Suprapubic skin (tissue), 4 donors: Measurements from ENCODE around the gene TSC22D1.

Source experiments
- EP300 ChIP-seq: sonication (generic); formaldehyde crosslinking; IDR thresholded peaks from one replicate; pipeline ENCODE4 v1.6.1; 2017; ENCODE audit warnings: antibody characterized with exemption
- POLR2A ChIP-seq, 2 donors: fragments of 450-650 bp; IDR thresholded peaks; one replicate each; pipeline ENCODE4 v1.6.1; 2017; ENCODE audit warnings: antibody characterized with exemption in 2 of 2, mild to moderate bottlenecking in 2 of 2, moderate library complexity in 2 of 2
- POLR2AphosphoS5 ChIP-seq, 3 donors: sonication (generic); formaldehyde crosslinking; IDR thresholded peaks; one replicate each; pipeline ENCODE4 v1.6.1; 2017; ENCODE audit warnings: antibody characterized with exemption in 3 of 3
- TF ChIP-seq, protein P1 (sequence below), 2 donors: fragments of 200-600 bp in 1 of 2; fragments of 450-650 bp in 1 of 2; sonication (generic) in 1 of 2; IDR thresholded peaks; one replicate each; pipeline ENCODE4 v1.5.1; 2016 to 2019; ENCODE audit warnings: antibody characterized with exemption in 2 of 2, mild to moderate bottlenecking in 1 of 2, moderate library complexity in 1 of 2

GRCh38 chr13:44458313-44458975 lies 117.7 kb downstream of the TSC22D1 start:
- TF ChIP-seq, protein P1, sequence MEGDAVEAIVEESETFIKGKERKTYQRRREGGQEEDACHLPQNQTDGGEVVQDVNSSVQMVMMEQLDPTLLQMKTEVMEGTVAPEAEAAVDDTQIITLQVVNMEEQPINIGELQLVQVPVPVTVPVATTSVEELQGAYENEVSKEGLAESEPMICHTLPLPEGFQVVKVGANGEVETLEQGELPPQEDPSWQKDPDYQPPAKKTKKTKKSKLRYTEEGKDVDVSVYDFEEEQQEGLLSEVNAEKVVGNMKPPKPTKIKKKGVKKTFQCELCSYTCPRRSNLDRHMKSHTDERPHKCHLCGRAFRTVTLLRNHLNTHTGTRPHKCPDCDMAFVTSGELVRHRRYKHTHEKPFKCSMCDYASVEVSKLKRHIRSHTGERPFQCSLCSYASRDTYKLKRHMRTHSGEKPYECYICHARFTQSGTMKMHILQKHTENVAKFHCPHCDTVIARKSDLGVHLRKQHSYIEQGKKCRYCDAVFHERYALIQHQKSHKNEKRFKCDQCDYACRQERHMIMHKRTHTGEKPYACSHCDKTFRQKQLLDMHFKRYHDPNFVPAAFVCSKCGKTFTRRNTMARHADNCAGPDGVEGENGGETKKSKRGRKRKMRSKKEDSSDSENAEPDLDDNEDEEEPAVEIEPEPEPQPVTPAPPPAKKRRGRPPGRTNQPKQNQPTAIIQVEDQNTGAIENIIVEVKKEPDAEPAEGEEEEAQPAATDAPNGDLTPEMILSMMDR (IDR thresholded peaks at IDR 0.05), result no peak
- TF ChIP-seq EP300 (no peak), POLR2AphosphoS5 (IDR thresholded peaks at IDR 0.05) (no peak), POLR2A (IDR thresholded peaks at IDR 0.05) (no peak)
